HG03025 (cell line): ENCODE data around the gene PREX1.
"Not testable (repeated sequence)": the region's sequence is repeated elsewhere in the genome, so short reads cannot be mapped to it uniquely, and the experiment has no call there.

Experiments
- ATAC-seq: cut with Tn5 transposase; IDR thresholded peaks from one replicate; pipeline ENCODE4 v1.9.1; 2021; ENCODE audit warnings: mild to moderate bottlenecking, moderate library complexity; ENCODE audit not compliant: unreplicated experiment, low FRiP score

PREX1 gene

GRCh38 chr20:48813930-48814546 lies 13.8 kb downstream of the PREX1 start:
- no peak for ATAC-seq

DNA sequence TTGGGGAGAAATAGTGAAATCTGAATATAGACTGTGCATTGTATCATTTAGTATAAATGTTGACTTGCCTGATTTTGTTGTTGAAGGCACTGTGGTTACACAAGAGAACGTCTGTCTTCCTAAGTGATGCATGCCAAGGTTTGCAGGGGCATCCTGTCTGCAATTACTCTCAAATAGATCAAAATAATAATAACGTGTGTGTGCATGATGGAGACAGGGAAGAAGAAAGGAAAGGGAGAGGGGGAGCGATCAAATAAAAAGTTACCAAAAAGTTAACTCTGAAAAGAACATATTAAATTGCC lies 14.4 kb downstream of the PREX1 start:
- ATAC-seq: no peak

- ATAC-seq: no peak
Observed at GRCh38 chr20:48812600-48813445, 15.0 kb downstream of the PREX1 start.

GRCh38 chr20:48812114-48812513 lies 15.7 kb downstream of the PREX1 start:
- not testable (repeated sequence) for ATAC-seq

DNA sequence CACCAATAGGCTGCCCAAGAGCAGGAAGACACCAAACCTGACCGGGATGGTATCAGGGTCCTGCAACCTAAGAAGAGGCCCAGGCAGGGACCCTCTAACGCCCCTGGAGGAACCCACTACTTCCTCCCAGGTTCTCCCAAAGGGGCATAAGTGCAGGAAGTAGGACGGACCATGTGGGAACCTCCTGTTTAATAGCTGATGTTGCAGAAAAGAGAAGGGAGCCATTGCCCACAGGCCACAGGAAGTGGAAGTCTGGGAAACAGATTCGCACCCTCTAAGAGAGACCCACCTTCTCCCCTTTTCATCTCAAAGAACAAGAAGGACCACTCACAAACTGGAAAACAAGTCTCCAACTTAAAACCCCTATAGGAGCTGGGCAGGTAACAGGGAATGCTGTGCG lies 18.1 kb downstream of the PREX1 start:
- ATAC-seq: no peak

GRCh38 chr20:48808382-48809034 lies 19.3 kb downstream of the PREX1 start:
- ATAC-seq: no peak

GRCh38 chr20:48807586-48808381 lies 20.0 kb downstream of the PREX1 start:
- no peak for ATAC-seq

GRCh38 chr20:48807051-48807450 lies 20.7 kb downstream of the PREX1 start:
- ATAC-seq: no peak

DNA sequence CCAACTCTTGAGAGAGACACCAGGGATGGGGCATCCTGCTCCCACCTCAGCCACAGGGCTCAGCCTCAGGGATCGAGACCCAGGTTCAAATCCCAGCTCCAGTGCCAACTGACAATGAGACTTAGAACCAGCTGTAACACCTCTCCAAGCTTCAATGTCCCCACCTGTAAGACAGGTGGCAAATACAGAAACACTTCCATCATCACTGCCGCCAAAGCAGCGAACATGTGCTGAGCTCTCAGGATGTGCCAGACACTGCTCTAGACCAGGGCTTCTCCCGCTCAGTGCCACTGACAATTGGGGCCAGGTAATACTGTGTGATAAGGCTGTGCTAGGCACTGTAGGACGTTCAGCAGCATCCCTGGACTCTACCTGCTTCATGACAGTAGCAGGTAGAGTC lies 22.1 kb downstream of the PREX1 start:
- ATAC-seq: no peak

- ATAC-seq: no peak
Observed at GRCh38 chr20:48805286-48805685, 22.5 kb downstream of the PREX1 start.

DNA sequence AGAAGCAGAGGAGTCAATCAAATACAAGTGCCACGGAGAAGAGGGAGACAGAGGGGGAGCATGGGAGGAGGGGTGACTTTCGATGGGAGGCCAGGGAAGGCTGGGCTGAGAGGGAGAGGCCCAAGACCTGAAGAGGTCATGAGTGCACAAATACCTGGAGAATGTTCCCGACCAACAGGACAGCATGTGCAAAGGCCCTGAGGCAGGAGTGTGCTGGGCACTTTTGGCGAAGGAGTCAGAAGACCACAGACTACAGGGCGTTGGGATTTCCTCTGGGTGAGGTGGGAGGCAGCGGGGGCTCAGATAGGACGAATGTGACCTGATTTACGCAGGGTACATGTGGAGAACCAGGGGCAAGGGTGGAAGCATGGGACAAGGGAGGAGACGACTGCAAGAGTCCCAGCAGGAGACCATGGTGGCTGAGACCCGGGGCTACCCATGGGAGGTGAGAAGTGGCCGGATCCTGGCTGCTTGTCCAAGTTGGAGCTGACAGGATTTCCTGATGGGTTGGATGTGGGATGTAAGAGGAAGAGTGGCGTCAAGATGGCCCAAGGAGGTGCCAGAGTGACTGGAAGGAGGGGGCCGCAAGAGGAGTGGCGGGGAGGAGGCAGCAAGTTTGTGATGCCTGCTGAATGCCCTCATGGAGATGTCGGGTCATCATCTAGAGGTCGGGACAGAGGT lies 23.4 kb downstream of the PREX1 start:
- ATAC-seq: no peak

DNA sequence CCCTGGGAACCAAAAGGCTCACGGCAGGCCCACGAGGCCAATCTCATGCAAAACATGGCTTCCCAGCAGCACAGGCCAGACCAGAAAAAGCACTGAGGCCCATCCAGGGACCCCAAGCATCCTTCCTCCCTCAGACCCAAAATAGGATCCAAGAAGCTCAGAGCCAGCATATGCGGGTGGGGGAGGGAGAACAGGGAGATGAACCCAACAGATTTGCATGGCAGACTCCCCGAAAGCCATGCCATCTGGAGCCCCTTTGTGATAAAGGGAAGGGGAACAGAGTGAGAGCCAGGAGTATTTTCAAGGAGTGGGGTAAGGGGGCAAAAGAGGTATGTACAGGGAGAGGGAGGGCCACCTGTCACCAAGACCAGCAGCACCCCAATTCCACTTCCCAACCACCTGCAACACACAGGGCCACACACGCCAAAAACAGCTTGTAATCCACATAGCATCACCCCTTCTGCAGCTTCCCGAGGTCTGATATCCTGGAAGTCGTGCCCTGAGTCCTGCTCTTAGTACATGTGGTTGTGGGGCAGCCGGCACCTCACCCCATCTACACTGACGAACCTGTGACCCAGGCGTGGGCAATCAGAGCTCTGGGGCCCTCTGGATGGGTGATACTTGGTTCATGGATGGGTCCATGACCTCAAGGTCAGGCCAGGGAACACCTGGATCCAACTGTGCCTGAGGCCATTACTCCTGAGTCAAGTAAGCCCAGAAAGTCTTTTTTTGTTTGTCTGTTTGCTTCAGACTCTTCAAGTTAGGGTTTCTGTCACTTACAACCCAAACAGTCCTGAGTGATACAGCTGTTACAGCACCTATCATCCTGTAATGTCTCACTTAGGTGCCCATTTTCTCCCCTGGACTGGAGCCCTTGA lies 24.4 kb downstream of the PREX1 start:
- no peak for ATAC-seq

- no peak for ATAC-seq
Observed at GRCh38 chr20:48802647-48803046, 25.2 kb downstream of the PREX1 start.

DNA sequence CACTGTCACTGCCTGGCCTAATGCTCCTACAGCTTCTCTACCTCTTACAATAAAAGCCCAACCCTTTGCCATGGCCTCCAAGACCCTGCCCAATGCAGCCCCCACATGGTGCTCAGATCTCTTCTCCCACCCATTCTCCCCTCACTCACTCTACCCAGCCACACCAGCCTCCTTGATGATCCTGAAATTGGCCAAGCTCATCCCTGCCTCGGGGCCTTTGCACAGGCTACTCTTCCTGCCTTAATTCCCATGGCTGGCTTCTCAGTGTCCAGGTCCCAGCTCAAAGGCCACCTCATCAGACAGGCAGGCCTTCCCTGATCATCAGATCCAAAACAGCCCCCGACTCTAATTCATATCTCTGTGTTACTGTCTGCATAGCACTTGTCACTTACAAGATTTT lies 25.6 kb downstream of the PREX1 start:
- no peak for ATAC-seq

DNA sequence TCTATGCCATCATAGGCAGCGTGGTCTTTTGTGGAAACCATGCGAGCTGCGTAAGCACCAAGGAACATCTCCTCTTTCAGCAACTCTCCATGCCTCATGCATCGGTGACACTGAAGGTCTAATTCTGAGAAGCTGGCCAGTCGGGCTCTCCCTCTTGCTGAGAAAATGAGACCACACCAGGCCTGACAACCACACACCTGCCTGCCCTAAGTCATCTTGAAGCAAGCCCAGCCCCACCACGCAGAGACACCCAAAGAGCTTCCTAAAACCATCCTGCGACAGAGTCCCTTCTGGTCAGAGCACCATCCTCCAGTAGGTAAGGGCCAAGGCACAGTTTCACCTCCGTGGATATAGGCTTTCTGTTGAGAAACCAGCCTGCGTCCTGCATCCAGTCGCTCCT lies 26.6 kb downstream of the PREX1 start:
- no peak for ATAC-seq

DNA sequence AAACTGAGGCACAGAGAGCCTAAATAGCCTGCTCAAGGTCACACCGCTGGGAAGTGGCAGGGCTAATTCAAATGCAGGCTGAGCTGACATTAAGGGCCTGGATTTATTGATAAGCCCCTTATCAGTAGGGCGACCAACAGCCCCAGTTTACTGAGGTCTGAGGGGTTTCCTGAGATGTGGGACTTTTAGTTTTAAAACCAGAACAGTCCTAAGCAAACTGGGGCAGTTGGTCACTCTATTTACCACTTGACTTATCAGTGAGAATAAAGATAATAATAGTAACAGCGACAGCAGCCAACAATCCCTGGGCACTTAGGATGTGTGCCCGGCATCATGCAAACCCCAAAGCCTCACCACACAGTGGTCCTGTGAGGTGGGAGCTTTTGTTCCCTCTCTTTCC lies 27.6 kb downstream of the PREX1 start:
- ATAC-seq: no peak

- no peak for ATAC-seq
Observed at GRCh38 chr20:48799328-48800105, 28.3 kb downstream of the PREX1 start.

GRCh38 chr20:48797850-48798747 lies 29.7 kb downstream of the PREX1 start:
- ATAC-seq: no peak
